NCI-H2107 treated with DMSO at 0.1 percent for 48 hours (cell line): Measurements from ENCODE around the gene TCP11.

Source experiments
- DNase-seq: peaks from one replicate; lab custom pipeline; 2025; ENCODE audit not compliant: unreplicated experiment; lab: John Stamatoyannopoulos, UW

TCP11 gene

DNA sequence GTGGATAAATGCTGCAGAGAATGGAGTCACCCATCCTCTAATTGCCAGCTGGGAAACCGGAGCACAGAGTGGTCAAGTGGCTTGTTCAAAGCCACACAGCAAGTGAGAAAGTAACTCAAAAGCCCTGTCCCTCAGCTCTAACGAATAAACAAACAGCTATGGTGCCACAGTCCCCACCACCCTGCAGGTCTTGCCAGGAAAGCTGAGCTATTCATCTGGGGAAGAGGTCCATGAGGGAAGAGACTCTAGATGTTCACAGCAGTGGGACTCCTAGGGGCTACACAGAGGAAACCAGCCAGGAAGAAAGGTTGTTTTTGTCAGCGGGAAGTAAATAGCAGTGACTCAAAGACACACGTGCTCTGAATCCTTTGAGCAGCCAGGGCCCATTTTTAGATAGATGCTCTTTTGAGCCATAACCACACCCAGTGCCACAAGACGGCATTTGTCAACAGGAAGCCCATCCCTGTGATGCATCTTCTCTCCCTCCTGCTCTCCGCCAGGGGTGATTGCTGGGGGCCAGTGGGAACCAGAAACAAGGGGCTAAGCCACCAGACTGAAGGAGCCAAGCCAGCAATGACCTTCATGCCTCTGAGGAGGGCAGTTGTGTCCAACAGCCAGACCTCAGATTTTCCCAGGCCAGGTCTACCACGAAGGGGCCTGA lies 32.4 kb upstream of the TCP11 start:
- DNase-seq, result no peak

DNA sequence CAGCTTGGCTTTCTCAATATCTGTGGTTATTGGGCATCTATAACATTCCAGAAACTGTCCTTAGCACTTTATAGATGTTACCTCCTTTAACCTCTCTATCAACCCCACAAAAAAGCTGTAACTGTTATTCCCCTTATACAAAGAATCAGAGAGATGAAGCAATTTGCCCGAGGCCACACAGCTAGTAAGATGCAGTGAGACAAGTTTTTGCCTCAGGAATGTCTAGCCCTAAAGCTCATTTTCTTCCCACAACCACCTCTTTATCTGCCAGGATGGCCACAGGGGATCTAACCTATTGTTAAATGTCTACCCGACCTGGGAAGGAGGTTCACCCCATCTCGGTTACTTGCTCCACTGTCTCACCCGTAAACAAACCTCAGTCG lies 31.9 kb upstream of the TCP11 start:
- DNase-seq, result no peak

DNA sequence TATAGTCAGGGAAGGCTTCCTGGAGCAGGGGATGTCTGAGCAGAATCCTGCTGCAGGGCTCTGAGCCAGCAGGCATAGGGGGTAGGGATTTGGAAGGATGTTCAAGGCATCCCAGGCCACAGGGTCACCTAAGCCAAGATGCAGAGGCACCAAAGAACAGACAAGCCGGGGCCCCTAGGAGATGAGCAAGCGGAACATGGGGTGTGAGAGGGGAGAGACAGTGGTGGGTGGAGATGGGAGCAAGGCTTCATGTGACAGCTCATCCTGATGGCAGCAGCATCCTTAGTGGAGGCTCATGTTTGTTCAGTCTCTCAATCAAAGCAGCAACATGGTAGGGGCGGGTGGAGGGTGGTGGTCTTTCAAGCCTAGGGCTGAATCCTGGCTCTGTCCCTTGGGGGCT lies 29.8 kb upstream of the TCP11 start:
- no peak for DNase-seq

DNA sequence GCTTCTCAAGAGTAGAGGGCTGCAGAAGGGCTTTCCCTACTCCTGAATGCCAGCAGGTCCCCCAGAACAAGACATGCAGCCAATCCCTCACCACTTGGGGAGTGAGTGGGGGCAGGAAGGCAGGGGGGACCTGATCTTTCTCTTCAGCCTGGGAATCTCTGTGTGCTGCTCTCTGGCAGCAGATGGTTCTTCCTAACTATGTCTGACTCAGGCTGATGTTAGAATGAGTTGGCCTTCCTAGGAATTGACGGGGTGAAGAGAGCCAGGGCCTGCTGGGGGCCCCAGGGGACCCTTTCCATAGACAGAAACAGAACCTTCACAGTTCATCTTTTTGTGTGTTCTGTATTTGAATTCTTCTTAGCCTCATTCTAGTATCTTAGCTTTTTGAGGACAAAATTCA lies 29.0 kb upstream of the TCP11 start:
- no peak for DNase-seq

DNA sequence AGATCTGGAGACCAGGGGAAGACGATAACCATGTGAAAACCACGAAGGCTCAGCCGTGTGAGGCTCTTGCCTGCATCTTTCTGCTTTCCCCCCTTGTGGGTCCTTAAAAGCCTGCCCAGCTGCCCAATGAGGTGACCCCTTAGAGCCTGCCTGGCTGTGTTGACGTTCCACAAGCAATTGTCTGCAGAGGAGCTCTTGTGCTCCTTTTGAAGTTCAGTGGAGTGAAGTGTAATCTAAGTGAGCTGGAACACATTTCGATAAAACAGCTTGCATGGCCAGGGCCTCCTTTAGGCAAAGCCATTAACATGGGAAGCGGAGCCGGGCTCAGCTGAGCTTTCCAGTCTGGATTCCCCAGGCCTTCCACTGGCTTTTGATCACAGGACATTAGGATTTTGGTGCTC lies 27.3 kb upstream of the TCP11 start:
- peak; percentile 12 for DNase-seq

DNA sequence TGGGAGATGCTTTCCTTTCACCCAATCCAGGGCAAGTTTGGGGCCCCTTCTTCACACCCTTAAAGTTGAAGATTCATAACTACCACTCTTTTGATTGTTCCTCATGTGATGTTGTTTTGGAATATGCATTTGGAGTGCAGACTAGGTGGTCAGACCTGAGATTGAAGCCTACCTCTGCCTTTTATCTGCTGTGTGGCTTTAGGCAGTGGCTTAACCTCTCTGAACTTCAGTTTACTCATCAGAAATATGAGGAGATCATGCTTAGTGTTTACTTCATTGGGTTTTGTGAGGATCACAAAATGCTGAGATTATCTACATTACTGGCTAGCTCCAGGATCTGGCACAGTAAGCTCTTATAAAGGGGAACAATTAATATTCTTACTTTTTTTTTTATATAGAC lies 26.4 kb upstream of the TCP11 start:
- DNase-seq, result no peak

DNA sequence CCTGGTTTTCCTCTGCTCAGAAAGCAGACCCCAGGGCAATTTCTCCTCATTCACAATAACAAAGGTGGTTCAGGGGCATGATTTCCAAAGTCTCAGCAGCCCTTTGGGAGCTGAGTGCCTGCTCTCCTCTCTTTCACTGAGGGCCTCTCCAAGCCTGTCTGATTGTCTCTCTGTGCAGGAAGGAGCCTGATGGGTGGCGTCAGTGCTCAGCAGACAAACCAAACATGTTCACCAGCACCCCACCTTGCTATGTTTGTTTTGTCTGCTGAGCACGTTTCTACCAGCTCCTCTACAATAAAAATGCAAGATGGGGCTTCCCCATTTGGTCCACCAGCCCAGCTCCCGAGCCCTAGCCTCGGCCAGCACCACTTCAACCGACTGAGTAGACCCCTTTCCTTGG lies 25.4 kb upstream of the TCP11 start:
- DNase-seq, result no peak

DNA sequence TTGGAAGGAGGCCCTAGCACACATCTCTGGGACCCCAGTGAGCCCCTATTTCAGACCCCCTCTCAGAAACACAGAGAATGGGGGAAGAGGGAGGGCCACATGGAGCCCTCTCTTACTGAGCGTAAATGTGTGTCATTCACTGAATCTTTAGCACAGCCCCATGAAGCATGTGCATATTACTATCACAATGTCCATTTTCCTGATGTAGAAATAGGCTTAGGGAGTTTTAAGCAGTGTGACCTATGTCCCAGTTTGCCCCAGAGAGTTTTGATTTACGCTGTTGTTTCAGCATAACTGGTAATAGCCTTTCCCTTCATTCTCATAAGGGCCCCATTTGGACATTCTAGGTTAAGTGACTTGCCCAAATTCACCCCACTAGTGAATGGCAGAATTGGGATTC lies 25.0 kb upstream of the TCP11 start:
- no peak for DNase-seq

DNA sequence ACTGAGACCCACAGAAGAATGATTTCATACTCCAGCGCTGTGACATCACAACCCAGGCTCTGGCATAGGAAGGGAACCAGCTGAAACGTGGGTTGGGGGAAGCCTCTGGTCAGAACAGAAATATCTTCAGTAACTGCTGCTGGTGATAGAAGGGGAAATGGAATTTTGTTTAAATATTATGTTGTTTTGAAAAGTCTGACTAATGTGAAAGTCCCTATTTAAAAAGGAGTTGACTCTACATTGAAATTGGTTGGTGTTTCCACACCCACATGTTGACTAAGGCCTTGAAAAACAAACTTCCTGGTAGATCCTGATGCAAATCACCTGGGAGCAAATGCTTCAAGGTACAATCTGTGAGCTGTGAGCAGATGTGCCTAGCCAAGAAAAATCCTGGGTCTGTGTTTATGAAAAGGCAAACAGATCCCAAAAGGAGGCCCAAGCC lies 24.5 kb upstream of the TCP11 start:
- DNase-seq, result no peak

DNA sequence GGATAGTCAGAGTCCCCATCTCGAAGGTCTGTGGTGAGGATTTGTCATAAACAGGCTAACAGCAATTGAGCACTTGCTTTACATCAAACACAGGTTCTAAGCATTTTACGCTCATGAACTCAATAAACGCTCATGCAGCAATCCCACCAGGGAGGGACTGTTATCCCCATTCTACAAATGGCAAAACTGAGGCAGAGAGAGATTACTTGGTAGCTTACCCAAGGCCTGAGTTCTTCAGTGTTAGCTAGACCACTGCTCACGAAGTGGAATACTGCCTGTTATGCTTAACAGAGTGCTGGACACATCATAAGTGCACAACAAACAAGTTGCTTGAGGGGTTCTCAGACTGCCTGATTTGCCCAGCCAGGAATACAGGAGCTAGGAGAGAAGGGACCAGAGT lies 23.7 kb upstream of the TCP11 start:
- no peak for DNase-seq

DNA sequence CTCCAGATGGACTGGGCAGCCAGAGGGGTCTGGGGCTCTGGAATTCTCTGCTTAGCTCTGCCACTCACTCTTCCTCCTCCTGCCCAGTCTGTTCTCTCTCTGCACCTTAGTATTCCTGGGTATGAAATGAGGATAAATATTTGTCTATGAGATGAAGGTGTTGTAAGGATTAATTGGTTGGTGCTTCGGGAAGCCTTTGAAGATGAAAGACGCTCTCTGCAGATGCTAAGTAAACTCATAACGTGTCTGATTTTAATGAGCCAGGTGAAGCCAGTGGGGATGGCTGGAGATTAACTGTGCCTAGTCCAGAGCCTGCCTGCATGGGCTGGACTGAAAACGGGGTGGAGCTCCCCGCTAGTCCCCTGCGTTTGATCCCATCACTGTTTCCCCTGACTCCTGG lies 23.1 kb upstream of the TCP11 start:
- DNase-seq, result no peak

DNA sequence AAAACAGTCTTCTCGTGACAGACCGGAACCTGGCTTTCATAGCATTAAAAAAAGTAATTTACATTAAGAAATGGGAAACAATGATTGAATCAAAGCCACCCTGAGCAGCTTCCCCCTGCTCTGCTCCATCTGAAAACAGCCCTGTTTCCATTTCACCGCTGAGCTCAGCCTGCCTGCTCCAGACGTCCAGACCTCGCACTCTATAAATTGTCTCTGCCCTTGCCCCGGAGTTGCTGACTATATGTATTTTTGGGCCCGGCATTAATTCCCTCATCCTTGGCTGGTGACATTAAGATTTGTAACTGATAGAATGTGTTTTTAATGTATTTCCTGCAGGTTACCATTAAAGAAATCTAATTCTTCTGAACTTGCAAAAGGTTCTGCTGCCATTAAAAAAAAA lies 22.7 kb upstream of the TCP11 start:
- DNase-seq, result no peak

DNA sequence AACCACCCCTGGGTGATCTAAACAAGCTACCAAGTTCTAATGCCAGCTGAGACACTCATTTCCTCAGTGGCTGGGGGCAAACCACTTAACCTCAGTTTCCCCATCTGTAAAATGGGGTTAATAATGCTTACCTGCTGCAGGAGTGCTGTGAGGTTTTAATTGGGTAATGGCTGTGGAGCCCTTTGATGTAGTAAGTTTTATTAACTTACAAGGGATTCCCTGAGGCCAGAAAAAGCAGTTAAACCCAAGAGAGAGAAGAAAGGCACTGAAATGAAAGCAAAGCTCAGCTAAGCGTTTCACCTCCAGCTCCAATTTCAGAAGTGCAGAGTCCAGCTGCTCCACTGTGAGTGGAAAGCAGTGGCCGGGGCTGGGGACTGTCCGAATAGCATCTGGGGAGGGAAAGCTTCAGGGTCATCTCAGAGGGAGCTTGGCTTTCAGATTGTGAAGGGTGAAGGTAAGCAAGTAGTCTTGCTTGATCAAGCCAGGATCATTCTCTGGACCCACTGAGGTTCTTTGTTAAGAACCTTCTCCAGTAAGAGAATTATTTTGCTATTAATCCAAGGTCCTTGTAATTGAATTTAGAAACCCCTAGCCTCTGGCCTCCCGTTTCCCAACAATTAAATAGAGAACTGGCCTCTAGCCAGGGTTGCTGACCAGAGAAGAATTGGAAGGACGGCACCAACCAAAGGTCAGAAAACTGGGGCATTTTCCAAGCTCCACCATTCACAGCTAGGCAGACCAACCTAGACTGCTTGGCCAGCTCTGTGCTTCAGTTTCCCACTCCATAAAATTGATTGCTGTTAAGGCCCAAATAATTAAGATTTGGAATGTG lies 20.9 kb upstream of the TCP11 start:
- DNase-seq, result no peak

DNA sequence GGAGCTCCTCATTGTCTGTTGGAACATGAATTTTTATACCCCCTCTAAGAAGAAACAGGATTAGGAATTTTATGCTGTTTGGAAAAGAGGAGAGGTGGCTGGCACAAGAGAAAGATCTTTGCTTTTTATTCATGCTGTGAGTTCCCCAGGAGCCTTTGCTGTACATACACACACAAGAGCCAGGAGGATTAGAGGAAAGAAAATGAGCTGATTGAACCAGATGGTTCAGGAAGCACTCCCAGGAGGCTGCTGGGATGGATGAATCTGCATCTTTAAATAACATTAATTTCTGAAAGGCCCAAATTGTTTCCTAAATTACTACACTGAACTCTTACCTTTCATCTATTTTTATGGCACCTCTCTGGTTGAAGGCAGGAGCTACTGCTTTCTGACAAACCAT lies 20.1 kb upstream of the TCP11 start:
- DNase-seq, result no peak

DNA sequence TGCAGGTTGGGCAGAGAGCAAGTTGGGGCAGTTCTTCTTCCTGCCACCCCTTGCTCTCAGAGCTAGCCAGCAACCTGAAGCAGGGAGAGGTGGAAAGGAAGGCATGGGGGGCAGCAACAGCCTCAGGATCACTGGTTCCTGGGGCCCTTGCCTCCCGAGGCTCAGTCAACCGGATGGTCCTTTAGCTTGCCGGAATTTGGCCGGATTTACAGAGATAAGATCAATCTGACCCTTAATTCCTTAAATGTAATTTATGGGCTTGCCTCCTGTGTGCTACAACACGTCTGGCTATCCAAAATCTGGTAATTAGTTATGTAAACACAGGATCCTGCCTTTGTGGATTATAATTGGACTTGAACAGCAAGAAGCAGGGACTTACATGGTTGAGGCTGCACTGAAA lies 19.5 kb upstream of the TCP11 start:
- no peak for DNase-seq

DNA sequence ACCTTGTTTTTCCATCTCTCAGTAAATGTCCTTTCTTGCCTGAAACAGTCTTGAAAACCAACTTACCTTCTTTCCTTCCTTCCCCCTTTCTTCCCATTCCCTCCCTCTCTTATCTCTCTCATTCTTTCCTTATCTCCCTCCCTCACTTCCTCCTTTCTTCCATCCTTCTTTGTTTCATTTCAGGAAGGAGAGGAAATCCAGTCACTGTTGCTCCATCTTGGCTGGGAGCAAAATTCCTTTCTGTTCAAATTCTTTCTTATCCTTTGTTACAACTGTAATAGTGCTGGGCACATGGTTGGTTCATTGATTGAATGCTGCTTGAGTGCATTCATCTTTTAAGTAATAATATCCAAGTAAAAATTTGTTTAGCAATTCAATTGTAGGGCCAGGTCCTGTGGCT lies 17.4 kb upstream of the TCP11 start:
- DNase-seq, result no peak

DNA sequence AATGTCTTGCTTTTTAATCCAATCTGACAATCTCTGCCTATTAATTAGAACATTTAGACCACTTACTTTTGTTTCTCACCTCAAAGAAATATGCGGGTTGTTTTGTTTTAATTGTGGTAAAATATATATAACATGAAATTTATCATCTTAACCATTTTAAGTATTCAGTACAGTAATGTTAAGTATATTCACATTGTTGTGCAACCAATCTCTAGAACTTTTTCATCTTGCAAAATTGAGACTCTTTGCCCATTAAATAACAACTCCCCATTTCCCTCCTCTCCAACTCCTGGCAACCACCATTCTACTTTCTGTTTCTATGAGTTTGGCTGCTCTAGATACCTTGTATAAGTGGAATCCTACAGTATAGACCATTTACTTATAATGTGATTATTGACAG lies 13.8 kb upstream of the TCP11 start:
- no peak for DNase-seq

DNA sequence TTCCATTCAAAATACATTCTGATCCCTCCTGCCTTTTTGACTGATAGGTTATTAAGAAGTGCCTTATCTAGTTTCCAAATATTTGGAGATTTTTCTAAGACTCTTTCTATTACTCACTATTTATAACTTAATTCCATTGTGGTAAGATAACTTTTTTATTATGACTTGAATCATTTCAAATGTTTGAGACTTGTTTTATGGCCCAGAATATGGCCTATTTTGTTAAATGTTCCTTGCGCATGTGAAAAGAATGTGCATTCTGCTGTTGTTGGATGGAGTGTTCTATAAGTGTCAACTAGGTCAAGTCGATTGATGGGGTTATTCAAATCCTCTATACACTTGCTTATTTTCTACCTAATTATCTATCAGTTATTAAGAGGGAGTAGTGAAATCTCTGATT lies 13.1 kb upstream of the TCP11 start:
- DNase-seq, result no peak

DNA sequence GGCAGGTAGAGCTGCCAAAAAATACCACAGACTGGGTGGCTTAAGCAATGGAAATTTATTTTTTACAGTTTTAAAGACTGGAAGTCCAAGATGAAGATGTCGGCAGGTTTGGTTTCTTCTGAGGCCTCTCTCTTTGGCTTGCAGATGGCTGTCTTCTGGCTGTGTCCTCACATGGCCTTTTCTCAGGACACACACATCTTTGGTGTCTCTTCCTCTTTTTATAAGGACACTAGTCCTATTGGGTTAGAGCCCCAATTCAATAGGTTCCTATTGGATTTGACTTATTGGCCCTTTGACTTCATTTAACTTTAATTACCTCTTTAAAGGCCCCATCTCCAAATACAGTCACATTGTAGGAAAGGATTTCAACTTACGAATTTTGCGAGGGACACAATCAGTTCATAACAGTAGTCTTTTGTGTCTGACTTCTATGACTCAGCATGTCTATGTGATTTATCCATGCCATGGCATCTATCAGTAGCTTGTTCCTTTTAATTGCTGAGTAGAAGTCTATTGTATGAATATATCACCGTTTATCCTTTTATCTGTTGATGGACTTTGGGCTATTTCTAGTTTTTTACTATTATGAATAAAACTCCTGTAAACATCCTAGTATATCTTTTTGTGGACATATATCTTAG lies 11.0 kb upstream of the TCP11 start:
- no peak for DNase-seq

DNA sequence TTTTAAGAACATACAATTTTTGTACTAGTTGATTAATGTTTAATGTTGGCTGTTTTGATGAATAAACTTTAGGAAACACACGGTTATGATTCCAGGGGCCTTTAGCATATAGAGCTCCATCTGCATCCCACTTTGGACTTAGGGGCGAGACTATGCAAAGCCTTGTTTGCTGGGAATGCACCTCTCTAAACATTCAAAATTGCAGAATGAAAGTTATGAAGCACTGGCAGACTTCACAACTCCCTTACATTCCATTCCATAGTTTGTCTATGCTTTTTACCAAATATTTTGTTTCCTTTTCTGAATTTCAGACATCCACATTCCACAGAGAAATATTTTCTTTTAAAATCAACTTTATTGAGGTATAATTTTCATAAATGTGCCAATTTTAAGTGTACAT lies 10.3 kb upstream of the TCP11 start:
- no peak for DNase-seq

DNA sequence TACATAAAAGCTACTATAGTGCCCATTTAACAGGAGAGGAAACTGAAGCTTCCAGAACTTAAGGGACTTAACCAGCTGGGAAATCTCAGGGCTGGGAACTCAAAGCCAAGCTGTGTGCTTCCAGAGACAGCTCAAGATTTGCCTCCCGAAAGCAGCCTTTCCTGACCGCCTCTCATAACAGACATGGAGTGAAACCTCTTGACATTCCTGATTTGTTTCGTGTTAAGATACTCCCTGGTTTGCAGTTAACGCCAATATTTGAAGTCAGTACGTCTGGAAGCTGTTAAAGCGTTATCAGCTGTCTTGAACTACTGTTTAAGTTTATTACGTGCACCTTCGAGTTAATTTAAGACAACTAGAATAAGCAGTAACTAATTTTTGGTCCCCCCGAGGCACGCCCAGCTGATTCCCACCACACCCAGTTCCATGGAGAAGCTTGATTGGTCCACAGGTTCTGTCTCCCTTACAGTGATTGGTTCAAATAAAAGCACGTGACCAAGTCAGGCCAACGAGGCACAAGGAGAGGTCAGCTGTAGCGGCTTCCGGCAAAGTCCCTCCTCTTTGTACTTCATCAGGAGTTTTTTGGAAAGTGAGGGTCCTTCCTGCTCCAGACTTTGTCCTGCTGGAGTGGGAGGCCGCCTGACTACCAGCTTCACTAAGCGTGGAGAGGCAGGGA lies 8.9 kb upstream of the TCP11 start:
- DNase-seq, result no peak
